HUES48 (cell line): ENCODE results near the gene CERS5.

Source experiments
- H3K27ac ChIP-seq: one replicate; pipeline ENCODE4 v1.7.0; 2013; ENCODE audit warnings: low read depth, low read length, inconsistent platforms
- H3K27me3 ChIP-seq: 2 replicates; pipeline ENCODE4 v1.6.1; 2013; ENCODE audit warnings: mild to moderate bottlenecking, low read length; ENCODE audit not compliant: control insufficient read depth, insufficient read depth
- H3K36me3 ChIP-seq: 2 replicates; pipeline ENCODE4 v1.6.1; 2013; ENCODE audit warnings: low read length; ENCODE audit not compliant: control insufficient read depth, insufficient read depth
- H3K4me1 ChIP-seq: 2 replicates; pipeline ENCODE4 v1.6.1; 2013; ENCODE audit warnings: mild to moderate bottlenecking, low read length; ENCODE audit not compliant: control insufficient read depth, insufficient read depth
- H3K4me3 ChIP-seq: 2 replicates; pipeline ENCODE4 v1.5.1; 2013; ENCODE audit warnings: mild to moderate bottlenecking, low read depth, low read length
- H3K9ac ChIP-seq: 2 replicates; pipeline ENCODE4 v1.6.1; 2013; ENCODE audit warnings: mild to moderate bottlenecking, low read depth, low read length, moderate library complexity
- H3K9me3 ChIP-seq: 2 replicates; pipeline ENCODE4 v1.6.1; 2013; ENCODE audit warnings: low read length; ENCODE audit not compliant: control insufficient read depth, insufficient read depth

Gene CERS5

DNA sequence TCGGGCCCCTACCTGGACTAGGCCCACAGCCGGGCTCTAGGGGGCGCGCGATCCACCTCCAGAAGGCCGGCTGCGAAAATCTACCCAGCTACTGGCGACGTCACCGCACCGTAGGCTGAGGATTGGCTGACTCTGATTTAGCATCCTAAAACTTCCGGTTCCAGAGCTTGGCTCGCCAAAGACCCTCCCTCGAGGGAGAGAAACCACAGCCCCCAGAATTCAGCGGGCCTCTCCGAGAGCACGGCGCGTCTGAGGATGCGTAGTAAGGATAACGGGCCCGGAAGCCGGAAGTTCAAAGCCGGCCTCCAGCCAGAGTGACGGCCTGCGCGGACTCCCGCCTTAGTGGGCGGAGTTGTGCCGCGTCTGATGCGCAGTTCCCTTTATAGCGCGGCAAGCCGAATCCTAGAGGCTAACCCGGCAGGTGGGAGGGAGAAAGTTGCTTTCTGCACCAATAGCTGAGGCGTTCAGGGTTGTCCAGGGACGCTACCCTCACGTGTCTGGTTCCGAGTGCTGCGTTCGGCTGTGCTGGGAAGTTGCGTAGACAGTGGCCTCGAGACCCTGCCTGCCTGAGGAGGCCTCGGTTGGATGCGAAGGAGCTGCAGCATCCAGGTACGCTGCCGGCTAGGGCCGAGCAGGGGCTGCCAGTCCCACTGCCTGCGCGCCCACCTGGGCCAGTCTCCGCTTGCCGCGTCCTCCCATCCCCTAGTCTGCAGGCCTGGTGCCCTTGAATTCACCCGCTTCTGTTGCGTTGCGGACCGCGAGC, 55.3 kb downstream of the CERS5 start, which contains the start of gene COX14:
Gene COX14, plus strand, starts transcription at position 544 of the 763 bp plus-strand sequence. CDS start 7,808 bp downstream, outside the sequence.
- Histone ChIP-seq H3K9me3 (no peaks in the 10 kb centered on the region), H3K4me1 (peaks cover 11% of the 10 kb centered on the region), H3K4me3 (peak within 1 kb of the TSS; percentile 87), H3K36me3 (no peaks in the 10 kb centered on the region), H3K9ac (peak within 1 kb of the TSS; percentile 65), H3K27ac (peak within 1 kb of the TSS; percentile 92), H3K27me3 (no peaks in the 10 kb centered on the region)

DNA sequence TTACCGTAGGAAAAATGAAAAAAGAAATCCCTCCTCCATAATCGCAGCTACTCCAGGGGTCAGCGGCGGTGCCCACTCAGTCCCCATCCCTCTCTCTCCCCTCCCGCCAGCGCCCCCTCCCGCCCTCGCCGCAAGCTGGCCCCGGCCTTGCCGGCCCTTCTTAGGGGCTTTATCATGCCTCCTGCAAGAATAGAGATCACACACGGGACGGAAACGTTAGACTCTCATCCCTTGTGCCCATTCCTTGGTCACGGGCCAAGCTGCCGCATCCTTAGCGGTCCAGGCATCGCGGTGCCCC, 55.8 kb downstream of the CERS5 start:
- Histone ChIP-seq H3K9me3 (no peaks in the 10 kb centered on the region), H3K9ac (no peak overlapping the region), H3K27me3 (no peaks in the 10 kb centered on the region), H3K4me1 (peaks cover 11% of the 10 kb centered on the region), H3K36me3 (no peaks in the 10 kb centered on the region), H3K27ac (no peak overlapping the region), H3K4me3 (peak overlapping the region; percentile 49; the same call in 1 of the 2 replicates)

DNA sequence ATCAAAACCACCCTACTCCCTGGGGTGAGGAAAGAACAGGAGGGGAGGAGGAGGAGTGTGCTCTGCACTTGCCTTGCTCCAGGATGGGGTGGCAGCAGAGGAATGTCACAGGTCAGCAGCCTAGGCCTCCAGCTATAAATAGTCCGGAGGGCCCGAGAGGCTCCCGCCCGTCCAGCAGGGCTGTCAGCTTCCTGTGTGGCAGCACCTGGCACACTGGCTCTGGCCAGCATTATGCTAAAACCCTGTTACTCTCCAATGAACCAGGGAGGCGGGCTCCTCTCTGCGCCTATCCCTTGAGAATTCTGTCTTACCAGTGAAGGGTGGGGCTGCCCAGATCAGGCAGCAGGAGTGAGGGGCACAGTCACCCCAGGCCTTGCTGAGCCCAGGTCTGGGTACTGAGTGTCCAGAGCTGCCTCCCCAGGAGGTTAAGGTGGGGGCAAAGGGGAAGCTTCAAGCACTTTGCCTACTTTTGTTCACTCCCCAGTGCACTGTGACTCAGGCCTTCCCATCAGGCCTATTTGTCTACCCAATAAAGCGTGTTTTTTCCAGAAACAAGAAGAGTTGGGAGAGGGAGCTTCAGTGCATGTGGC, 56.3 kb downstream of the CERS5 start:
- H3K36me3 ChIP-seq = no peaks in the 10 kb centered on the region
- H3K27ac ChIP-seq = peak overlapping the region; percentile 73
- peaks cover 11% of the 10 kb centered on the region for H3K4me1 ChIP-seq
- H3K9me3 ChIP-seq = no peaks in the 10 kb centered on the region
- no peaks in the 10 kb centered on the region for H3K27me3 ChIP-seq
- H3K4me3 ChIP-seq = no peak overlapping the region
- H3K9ac ChIP-seq = no peak overlapping the region

DNA sequence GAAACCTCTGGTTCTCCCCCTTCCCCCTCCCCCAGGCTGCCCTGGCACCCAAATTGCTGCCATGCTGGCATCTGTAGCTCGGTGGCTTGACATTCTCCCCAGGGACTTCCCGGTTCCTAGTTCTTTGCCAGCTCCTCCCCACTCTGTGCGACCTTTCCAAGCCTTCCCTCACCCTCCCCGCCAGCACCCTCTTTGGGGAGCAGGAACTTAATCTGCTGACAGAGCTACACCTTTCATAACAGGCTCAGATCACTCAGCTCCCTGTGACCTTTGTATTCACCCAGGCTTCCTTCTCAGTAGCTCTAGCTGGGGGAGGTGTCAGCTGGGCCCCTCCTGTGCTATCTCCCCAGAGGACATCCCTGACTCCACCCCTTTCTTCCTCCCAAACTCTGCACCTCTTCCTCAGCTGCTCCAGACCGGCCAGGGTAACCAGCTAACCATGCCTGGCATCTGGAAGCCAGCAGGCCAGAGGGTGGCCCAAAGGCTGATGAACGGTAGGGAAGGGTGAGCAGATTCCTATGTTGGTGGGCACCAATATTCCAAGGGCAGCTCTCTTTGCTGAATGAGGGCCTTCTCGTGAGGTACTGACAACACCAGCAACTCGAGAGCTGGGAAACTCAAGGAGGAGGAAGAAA, 56.9 kb downstream of the CERS5 start:
- no peaks in the 10 kb centered on the region for H3K36me3 ChIP-seq
- no peaks in the 10 kb centered on the region for H3K27me3 ChIP-seq
- peak overlapping the region; percentile 73 for H3K27ac ChIP-seq
- no peak overlapping the region for H3K4me3 ChIP-seq
- H3K9me3 ChIP-seq = no peaks in the 10 kb centered on the region
- H3K9ac ChIP-seq = no peak overlapping the region
- peaks cover 11% of the 10 kb centered on the region for H3K4me1 ChIP-seq

DNA sequence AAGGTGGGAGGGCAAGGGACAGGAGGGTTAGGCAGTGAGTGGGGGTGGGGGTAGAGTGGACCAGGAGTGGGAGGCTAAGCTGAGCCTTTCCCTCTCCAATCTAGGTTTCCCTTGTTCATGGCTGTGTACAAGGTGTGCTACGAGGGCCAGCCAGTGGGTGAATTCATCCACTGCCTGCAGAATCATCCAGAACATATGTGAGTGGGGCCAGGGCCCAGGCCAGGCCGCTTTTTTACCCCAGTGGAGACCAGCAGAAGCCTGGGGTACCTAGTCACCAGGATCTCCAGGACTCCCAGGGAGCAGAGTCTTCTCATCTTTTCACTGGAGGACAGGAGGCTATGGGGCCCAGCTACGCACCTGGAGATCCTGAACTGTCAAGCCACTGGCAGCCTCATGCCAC, 57.9 kb downstream of the CERS5 start:
- Histone ChIP-seq H3K9me3 (no peaks in the 10 kb centered on the region), H3K9ac (no peak overlapping the region), H3K36me3 (no peaks in the 10 kb centered on the region), H3K4me3 (no peak overlapping the region), H3K4me1 (peaks cover 11% of the 10 kb centered on the region), H3K27ac (no peak overlapping the region), H3K27me3 (no peaks in the 10 kb centered on the region)

DNA sequence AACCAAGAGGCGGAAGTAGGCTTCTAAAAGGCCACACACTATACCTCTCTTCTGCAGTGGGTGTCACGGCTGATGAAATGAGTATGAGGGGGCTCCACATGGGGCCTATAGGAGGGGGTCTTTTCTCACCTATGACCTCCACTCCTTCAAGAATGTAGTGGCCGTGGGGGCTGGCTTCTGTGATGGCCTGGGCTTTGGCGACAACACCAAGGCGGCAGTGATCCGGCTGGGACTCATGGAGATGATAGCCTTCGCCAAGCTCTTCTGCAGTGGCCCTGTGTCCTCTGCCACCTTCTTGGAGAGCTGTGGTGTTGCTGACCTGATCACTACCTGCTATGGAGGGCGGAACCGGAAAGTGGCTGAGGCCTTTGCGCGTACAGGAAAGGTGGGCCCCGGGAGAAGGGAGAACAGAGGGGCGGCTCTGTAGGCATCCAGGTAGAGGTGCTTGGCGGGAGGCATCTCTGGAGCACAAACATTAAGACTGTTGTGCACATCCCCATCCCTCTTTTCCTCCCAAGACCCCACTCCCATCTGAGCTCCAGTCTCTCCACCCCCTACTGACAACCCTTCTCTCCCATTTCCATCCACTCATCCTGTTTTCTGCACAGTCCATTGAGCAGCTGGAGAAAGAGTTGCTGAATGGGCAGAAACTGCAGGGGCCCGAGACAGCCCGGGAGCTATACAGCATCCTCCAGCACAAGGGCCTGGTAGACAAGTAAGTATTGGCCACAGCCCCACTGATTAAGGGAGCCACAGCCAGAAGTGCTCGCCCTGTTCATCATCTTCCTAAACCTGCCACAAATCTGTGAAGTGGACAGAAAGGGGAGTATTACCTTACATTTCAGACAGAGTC, 59.5 kb downstream of the CERS5 start:
- no peak overlapping the region for H3K27ac ChIP-seq
- H3K9ac ChIP-seq = no peak overlapping the region
- peaks cover 17% of the 10 kb centered on the region for H3K4me1 ChIP-seq

DNA sequence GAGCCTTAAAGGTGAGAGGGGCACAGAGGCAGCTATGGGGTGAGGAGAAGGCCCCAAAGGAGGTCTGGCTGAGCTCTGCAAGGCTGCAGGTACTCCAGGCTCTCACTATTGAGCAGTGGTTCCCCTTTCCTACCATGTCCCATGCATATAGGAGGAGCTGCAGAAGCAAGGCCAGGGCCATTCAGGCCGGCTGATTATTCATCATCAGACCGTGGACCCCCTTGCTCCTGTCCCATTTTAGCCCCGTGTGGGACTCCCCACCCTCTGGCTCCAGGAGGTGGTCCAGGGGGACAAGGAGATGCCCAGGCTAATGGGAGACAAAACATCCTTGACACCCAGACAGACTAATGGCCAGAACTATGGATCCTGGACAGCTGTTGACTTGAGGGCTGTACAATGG, 60.3 kb downstream of the CERS5 start:
- H3K36me3 ChIP-seq = peaks cover 6% of the 10 kb centered on the region; the same call in 1 of the 2 replicates
- no peak overlapping the region for H3K4me3 ChIP-seq
- no peaks in the 10 kb centered on the region for H3K27me3 ChIP-seq
- H3K4me1 ChIP-seq = peaks cover 17% of the 10 kb centered on the region
- H3K9ac ChIP-seq = no peak overlapping the region
- H3K27ac ChIP-seq = no peak overlapping the region
- no peaks in the 10 kb centered on the region for H3K9me3 ChIP-seq

More for the DNA sequence above, 59.5 kb downstream of the CERS5 start:
- H3K36me3 ChIP-seq = no peaks in the 10 kb centered on the region
- no peak overlapping the region for H3K4me3 ChIP-seq
- no peaks in the 10 kb centered on the region for H3K9me3 ChIP-seq
- no peaks in the 10 kb centered on the region for H3K27me3 ChIP-seq

DNA sequence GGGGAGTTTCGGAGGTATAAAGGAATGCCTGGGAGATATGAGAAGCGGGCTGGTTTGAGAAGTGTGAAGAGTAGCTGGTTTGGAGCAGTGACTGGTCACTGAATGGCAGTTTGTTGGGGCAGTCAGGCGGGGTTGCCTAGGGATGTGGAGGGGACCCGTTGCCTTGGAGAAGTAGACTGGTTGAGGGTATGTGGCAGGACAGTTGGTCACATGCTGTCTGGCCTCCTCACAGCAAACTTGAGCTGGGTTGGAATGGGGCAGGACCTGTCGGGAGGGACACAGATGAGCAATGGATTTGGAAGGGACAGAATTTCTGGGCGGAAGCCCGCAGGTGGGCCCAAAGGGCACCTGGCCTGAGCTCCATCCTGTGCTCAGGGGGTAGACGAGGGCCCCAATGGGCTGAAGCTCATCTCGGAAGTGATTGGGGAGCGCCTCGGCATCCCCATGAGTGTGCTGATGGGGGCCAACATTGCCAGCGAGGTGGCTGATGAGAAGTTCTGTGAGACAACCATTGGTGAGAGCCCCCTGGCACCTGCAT, 61.2 kb downstream of the CERS5 start:
- Histone ChIP-seq H3K36me3 (peaks cover 9% of the 10 kb centered on the region; the same call in 1 of the 2 replicates), H3K4me1 (peaks cover 19% of the 10 kb centered on the region), H3K9me3 (no peaks in the 10 kb centered on the region), H3K9ac (no peak overlapping the region), H3K27ac (no peak overlapping the region), H3K27me3 (no peaks in the 10 kb centered on the region), H3K4me3 (no peak overlapping the region)

DNA sequence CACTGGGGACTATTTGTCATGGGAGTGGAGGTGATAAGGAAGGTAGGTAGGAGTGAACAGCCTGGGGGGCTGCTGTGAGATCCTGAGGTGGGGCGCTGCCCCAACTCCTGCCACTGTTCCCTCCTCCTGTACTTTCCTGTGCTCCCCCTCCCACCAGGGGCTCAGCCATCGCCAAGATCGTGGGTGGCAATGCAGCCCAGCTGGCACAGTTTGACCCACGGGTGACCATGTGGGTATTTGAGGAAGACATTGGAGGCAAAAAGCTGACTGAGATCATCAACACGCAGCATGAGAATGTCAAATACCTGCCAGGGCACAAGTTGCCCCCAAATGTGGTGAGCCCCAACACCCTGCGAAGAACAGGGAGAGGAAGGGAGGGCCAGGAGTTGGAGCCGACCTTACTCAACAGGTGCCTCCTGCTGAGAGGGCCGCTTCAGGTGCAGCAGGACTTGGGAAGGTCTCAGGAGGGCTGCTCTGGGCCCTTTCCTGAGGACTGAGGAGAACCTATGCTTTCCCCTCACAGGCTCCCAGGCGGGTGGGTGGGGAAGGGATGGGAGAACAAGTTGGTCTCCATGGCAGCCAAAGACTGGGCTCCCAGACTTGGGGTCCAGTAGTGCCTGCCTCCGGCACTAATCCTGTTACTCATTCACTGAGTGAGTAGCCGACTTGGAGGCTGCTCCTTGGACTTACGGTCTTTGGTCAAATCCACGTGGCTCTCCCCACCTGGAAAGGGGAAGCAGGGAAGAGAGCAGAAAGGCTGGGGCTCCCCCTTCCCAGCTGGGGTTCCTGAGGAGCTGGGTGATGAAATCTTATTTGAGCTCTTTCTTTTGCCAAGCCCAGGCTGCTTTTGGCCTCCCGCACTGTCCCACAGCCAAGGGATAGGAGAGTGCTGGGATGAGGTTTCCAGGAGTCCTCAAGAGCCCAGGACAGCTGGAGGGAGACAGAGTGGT, 62.5 kb downstream of the CERS5 start:
- no peak overlapping the region for H3K27ac ChIP-seq
- no peak overlapping the region for H3K4me3 ChIP-seq
- no peaks in the 10 kb centered on the region for H3K9me3 ChIP-seq
- no peaks in the 10 kb centered on the region for H3K27me3 ChIP-seq
- H3K9ac ChIP-seq = no peak overlapping the region
- peaks cover 11% of the 10 kb centered on the region; the same call in 1 of the 2 replicates for H3K4me1 ChIP-seq
- H3K36me3 ChIP-seq = peaks cover 17% of the 10 kb centered on the region
